NOMO-1 treated with dmso at 0.1 percent for 144 hours (cell line): ENCODE measurements around the gene ZBTB4.

Source experiments
- DNase-seq: peaks from one replicate; lab custom pipeline; 2025; ENCODE audit not compliant: unreplicated experiment; lab: John Stamatoyannopoulos, UW

ZBTB4 gene

DNA sequence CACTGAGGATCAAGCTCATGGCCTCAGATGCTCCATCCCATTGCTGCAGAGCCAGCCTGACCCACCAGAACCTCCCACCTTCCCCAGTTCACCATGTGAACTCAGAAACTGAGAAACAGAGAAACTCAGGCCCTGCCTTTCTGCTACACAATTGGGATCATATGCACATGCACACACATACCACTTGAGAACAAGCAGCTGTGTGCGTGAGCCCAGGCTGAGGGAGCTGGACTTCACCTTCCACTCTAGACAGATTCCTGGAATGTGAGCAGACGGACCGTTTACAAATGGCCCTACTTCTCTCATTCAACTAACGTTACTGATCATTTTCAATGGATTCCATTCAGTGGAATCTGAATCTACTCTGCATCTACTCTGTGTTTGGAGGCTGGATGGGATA is 55.8 kb downstream of the ZBTB4 start:
- no peak for DNase-seq

DNA sequence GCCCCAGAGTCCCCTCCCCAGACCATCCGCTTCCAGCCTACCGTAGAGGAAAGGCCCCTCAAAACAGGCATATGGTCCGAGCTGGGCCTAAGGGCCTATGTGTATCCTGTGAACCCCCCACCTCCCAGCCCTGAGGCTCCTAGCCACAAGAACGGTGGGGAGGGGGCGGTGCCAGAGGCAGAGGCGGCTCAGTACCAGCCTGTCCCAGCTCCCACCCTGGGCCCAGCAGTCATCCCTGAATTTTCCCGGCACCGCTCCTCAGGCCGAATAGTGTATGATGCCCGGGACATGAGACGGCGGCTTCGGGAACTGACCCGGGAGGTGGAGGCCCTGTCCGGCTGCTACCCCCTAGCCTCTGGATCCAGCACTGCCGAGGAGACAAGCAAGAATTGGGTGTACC is 58.2 kb downstream of the ZBTB4 start:
- DNase-seq: no peak

DNA sequence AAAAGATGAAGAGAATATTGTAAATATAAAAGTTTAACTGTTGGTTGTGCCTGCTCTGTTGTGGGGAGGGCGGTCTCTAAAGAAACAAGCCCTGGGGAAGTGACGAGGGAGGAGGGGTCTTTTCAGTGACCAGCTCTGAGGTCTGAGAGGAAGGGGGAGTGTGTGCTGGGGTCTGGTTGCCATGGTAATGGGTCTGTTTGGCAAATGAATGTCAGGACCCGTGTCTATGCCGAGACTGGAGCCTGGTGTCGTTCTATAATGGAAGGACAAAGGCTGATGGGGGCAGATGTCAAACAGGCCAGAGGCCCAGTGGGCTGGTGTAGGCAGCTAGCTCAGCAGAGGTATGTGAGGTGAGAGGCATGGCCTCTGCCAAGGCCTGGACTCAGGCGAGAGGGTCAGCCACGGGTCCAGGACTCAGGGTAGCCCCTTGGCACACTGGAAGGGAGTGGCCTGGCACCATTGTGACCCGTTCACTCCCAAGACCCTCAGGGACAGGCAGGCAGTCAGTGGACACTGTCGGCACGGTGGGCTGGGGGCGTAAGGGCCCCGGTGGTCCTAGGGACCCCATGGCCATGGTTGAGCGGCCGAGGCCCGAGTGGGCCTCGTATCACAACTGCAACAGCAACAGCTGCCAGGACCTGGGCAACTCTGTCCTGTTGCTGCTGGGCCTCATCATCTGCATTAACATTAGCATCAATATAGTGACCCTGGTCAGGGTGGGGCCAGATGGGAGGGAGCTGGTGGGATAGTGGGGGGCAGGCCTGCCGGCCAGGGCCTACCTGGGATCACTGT is 59.4 kb downstream of the ZBTB4 start, which contains the start of gene SPEM1:
TSS of gene SPEM1 (plus strand) at position 506 of the 792 bp plus-strand sequence. CDS start at position 567, 61 bp downstream.
- no peak for DNase-seq

DNA sequence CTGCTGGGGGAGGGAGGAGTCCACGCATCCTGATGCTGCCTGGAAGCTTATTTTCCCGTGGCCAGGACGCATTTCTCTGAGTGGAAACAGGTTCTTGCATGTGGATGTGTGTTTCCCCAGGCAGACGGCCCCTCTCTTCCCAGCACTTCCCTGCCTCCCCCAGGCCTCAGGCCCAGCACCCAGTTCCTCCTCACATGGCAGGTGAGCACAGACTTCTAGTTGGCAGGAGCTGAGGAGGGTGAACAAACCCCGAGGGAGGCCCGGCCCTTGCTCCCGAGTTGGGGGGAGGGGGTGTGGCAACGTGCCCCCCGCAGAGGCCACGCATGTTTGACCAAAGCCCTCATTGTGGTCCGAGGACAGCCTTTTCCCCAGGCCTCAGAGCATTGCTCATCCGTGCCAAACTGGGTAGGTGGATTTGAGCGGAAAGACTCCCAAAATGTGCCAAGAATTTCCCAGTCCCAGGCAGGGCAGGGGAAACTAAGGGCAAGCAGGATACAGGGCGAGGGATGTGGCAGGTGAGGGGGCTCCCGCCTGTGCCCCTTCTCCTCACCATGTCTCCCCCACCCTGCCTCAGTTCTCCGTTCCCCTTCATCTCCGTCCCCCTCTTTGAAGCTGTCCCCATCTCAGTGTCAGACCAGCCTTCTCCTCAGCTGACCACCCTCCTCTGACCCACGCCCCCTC is 60.8 kb downstream of the ZBTB4 start:
- no peak for DNase-seq

DNA sequence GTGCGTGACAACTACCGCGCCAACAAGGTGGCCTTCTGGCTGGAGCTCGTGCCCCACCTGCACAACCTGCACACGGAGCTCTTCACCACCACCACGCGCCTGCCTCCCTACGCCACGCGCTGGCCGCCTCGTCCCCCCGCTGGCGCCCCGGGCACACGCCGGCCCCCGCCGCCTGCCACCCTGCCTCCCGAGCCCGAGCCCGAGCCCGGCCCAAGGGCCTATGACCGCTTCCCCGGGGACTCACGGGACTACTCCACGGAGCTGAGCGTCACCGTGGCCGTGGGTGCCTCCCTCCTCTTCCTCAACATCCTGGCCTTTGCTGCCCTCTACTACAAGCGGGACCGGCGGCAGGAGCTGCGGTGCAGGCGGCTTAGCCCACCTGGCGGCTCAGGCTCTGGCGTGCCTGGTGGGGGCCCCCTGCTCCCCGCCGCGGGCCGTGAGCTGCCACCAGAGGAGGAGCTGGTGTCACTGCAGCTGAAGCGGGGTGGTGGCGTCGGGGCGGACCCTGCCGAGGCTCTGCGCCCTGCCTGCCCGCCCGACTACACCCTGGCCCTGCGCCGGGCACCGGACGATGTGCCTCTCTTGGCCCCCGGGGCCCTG is 62.3 kb downstream of the ZBTB4 start:
- DNase-seq: no peak

DNA sequence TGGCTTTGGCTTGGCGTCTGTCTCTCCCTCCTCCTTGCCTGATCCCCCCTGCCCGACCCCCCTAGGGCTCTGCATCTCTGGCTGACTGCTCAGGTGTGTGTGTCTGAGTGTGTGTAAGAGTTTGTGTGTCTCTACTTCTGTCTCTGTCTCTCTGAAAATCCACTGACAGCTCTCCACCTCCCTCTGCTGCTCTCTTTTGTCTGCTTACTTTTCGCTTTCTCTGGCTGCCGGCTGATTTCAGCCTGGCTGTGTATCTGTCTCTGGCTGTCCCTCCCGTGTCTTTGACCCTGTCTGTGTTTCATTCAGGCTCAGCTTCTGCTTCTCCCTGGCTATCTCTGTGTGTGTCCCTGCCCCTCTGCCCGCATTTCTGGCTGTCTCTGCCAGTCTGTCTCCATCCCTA is 63.1 kb downstream of the ZBTB4 start:
- no peak for DNase-seq

DNA sequence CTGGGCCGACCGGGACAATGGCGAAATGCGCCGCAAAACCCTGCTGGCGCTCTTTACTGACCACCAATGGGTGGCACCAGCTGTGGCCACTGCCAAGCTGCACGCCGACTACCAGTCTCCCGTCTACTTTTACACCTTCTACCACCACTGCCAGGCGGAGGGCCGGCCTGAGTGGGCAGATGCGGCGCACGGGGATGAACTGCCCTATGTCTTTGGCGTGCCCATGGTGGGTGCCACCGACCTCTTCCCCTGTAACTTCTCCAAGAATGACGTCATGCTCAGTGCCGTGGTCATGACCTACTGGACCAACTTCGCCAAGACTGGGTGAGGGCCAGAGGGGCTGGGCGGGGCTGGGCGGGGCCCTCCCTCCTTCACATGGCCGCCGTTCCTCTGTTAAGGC is 63.6 kb downstream of the ZBTB4 start:
- no peak for DNase-seq

DNA sequence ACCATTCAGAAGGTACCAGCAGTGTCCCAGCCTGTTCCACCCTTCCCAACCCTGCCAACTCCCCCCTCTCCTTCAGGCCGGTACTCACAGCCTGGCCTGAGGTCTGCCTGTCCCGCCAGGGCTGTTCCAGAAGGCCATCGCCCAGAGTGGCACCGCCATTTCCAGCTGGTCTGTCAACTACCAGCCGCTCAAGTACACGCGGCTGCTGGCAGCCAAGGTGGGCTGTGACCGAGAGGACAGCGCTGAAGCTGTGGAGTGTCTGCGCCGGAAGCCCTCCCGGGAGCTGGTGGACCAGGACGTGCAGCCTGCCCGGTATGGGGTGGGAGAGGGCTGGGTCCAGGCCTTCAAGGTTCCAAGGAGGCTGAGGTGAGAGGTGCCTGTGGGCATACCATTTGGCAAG is 64.6 kb downstream of the ZBTB4 start:
- DNase-seq: no peak

DNA sequence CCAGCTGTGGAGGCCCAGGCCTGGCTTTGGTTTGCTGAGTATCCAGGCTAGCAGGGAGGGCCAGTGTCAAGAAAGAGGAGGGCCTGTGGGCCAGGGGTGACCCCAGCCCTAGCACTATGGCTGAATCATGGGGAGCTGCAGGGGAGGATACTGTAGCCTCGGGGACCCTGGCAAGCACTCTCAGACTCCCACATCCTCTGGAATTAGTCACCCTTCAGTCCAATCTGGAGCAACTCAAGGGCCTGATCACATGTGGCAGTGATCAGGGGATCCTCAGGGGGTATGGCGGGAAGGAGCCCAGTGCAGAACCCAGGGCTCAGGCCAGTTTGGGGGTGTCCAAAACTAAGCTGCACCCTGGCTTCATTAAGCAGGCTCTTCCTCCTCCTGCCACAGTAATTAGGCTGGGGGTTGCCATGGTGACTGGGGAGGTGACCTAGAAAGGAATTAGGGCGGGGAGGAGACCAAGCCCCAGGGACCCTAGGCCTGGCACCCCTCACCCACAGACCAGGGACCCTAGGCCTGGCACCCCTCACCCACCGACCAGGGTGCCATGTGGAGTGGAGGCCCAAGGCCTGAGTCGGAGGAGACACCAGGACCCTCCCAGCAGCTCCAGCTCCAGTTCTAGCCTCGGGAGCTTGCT is 66.0 kb downstream of the ZBTB4 start:
- DNase-seq: no peak

DNA sequence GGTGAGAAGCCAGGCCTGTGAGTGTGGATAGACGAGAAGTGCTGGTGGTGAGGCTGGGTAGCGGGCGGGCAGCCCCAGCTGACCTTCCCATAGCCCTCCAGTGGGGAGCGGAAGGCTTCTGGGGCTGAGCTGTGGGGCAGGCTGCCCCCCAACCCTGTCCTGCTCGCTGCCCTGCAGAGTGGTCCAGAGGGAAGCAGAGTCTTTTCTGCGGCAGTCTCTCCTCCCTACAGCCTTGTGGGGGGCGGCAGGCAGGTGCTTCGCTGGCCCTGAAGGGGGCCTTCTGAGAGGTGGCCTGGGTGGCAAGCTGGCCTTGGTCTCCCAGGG is 68.0 kb downstream of the ZBTB4 start:
- DNase-seq: no peak

DNA sequence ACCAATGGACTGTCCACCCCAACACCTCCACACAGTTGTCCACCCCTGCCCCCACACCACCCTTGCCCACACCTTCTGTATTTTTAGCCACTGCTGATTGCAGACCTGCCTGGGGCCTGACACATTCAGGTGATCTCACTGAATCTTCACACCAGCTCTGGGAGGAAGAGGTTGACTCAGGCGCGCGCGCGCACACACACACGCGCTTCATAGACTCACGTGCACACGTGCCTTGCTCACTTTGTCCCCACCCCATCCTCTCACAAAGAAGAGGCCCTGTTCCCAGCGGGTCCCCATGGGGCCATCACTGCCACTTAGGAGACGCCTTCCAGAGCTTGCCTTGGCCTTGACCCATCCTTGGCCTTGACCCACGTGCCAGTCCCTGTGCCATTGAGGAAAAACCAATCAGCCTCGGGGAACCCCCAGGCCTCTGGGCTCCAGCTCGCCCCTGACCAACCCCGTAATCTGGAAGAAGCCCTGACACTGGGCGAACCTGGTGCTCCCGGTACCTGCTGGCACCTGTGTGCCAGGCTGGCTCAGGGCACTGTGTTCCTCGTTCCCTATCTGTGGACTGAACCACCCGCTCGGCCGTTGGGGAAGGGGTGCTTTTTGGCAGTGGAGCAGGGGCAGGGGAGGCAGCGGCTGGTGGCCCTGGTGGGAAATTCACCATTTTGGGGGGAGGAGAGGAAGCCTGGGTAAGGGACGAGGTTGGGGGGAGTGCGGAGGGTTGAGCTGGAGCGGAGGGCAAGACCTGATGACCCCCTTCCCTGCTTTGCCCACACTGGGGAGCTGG is 68.6 kb downstream of the ZBTB4 start:
- no peak for DNase-seq

DNA sequence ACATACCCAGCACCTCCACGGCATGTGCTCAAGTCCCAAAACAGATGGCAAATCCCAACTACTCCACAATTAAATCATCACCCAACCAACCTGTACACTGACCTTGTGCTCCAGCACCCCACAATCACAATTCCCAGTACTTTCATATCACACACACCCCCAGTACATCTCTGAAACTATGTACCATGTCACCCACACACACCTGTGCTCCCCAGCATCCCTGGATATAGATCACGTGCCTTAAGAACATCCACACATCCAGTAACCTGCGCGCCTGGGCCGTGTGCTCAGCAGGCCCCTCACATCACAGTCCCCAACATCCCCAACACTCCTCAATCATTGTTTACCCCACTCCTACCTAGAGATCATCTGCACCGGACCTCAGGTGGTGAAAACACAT is 69.7 kb downstream of the ZBTB4 start:
- DNase-seq: no peak
